WTC11 (cell line): ENCODE data around the gene TOM1. TPM values are rescaled to one million over a fixed set of nuclear protein-coding genes. Genes with fewer than 3 reads are reported as not detected.

Source experiments
- ATAC-seq: fragments of 200-7000 bp; cut with Tn5 transposase; 2 replicates; pipeline ENCODE4 v1.10.0; 2021; ENCODE audit warnings: mild to moderate bottlenecking, moderate library complexity
- CTCF ChIA-PET: fragments of 300-600 bp; sonication (Branson Sonifier 250); formaldehyde crosslinking; loops from one replicate; lab custom pipeline; 2021; ENCODE audit warnings: antibody characterized with exemption; lab: Charles Lee
- POLR2A ChIA-PET: fragments of 350-600 bp; sonication (Branson Sonifier 250); formaldehyde crosslinking; loops from one replicate; lab custom pipeline; 2021; ENCODE audit warnings: antibody characterized with exemption; lab: Charles Lee
- DNase-seq: peaks from one replicate; pipeline ENCODE4 v3.0.0; 2021; ENCODE audit warnings: low spot score
- H3K27ac Mint-ChIP-seq: 2 replicates; pipeline ENCODE4 v1.8.0; 2021; ENCODE audit warnings: mixed read lengths
- H3K27me3 Mint-ChIP-seq: 2 replicates; pipeline ENCODE4 v1.8.0; 2021; ENCODE audit warnings: low read depth, mild to moderate bottlenecking, moderate library complexity, mixed read lengths
- H3K36me3 Mint-ChIP-seq: 2 replicates; pipeline ENCODE4 v1.8.0; 2021; ENCODE audit warnings: mixed read lengths
- H3K4me1 Mint-ChIP-seq: 2 replicates; pipeline ENCODE4 v1.8.0; 2022; ENCODE audit warnings: mixed read lengths
- H3K4me3 Mint-ChIP-seq: 2 replicates; pipeline ENCODE4 v1.8.0; 2021; ENCODE audit warnings: mild to moderate bottlenecking, moderate library complexity, mixed read lengths
- H3K9me3 Mint-ChIP-seq: 2 replicates; pipeline ENCODE4 v1.8.0; 2021; ENCODE audit warnings: mixed read lengths
- ATF1 ChIP-seq: sonication (generic); formaldehyde crosslinking; IDR thresholded peaks from 2 replicates; pipeline ENCODE4 v1.8.1; 2023; ENCODE audit warnings: mild to moderate bottlenecking, moderate library complexity, missing genetic modification reagents
- CREM ChIP-seq: sonication (generic); formaldehyde crosslinking; IDR thresholded peaks from 2 replicates; pipeline ENCODE4 v1.8.1; 2022; ENCODE audit warnings: mild to moderate bottlenecking, missing genetic modification reagents, moderate library complexity
- ELF4 ChIP-seq: sonication (generic); formaldehyde crosslinking; IDR thresholded peaks from 2 replicates; pipeline ENCODE4 v1.8.1; 2022; ENCODE audit warnings: low read depth, mild to moderate bottlenecking, moderate library complexity, missing genetic modification reagents
- FOXP1 ChIP-seq: sonication (generic); formaldehyde crosslinking; IDR thresholded peaks from 2 replicates; pipeline ENCODE4 v1.8.0; 2022; ENCODE audit warnings: missing genetic modification reagents, mild to moderate bottlenecking, moderate library complexity, borderline replicate concordance
- GTF2I ChIP-seq: fragments of 250-450 bp; sonication (Bioruptor Pico); conservative IDR thresholded peaks from 2 replicates; pipeline ENCODE4 v1.4.0; 2021; ENCODE audit warnings: mild to moderate bottlenecking
- MYBL2 ChIP-seq: sonication (generic); formaldehyde crosslinking; IDR thresholded peaks from 2 replicates; pipeline ENCODE4 v1.8.1; 2023; ENCODE audit warnings: mild to moderate bottlenecking, moderate library complexity, missing genetic modification reagents
- NR1H2 ChIP-seq: sonication (generic); formaldehyde crosslinking; IDR thresholded peaks from 2 replicates; pipeline ENCODE4 v1.9.0; 2021; ENCODE audit warnings: mild to moderate bottlenecking, moderate library complexity, missing genetic modification reagents
- NR2C2 ChIP-seq: sonication (generic); formaldehyde crosslinking; IDR thresholded peaks from 2 replicates; pipeline ENCODE4 v1.8.0; 2022; ENCODE audit warnings: mild to moderate bottlenecking, missing genetic modification reagents
- SP1 ChIP-seq: sonication (generic); formaldehyde crosslinking; conservative IDR thresholded peaks from 2 replicates; pipeline ENCODE4 v1.8.1; 2022; ENCODE audit warnings: missing genetic modification reagents
- USF1 ChIP-seq: sonication (generic); formaldehyde crosslinking; IDR thresholded peaks from 2 replicates; pipeline ENCODE4 v1.8.0; 2022; ENCODE audit warnings: mild to moderate bottlenecking, missing genetic modification reagents
- ZNF416 ChIP-seq: fragments of 250-450 bp; sonication (Bioruptor Pico); IDR thresholded peaks from 2 replicates; pipeline ENCODE4 v1.9.0; 2021; ENCODE audit warnings: mild to moderate bottlenecking, inconsistent platforms
- ZNF425 ChIP-seq: fragments of 250-450 bp; sonication (Bioruptor Pico); conservative IDR thresholded peaks from 2 replicates; pipeline ENCODE4 v1.9.0; 2021; ENCODE audit warnings: mild to moderate bottlenecking
- ZNF512 ChIP-seq: sonication (generic); formaldehyde crosslinking; IDR thresholded peaks from 2 replicates; pipeline ENCODE4 v1.8.1; 2022; ENCODE audit warnings: missing genetic modification reagents, borderline replicate concordance
- total RNA-seq: library from RNA; stranded (reverse); gene quantifications from 3 replicates; pipeline ENCODE4 v1.2.3, GENCODE V29; 2021
- TF ChIP-seq, protein P1 (sequence below): fragments of 250-450 bp; sonication (Bioruptor Pico); IDR thresholded peaks from 2 replicates; pipeline ENCODE4 v1.9.0; 2021; ENCODE audit warnings: moderate library complexity, mild to moderate bottlenecking, inconsistent platforms, borderline replicate concordance
- TF ChIP-seq, protein P2 (sequence below): sonication (generic); formaldehyde crosslinking; IDR thresholded peaks from 2 replicates; pipeline ENCODE4 v1.8.0; 2023; ENCODE audit warnings: missing genetic modification reagents
- TF ChIP-seq, protein P3 (sequence below): sonication (generic); formaldehyde crosslinking; IDR thresholded peaks from 2 replicates; pipeline ENCODE4 v1.8.1; 2023; ENCODE audit warnings: mild to moderate bottlenecking, moderate library complexity, missing genetic modification reagents
- TF ChIP-seq, protein P4 (sequence below): sonication (generic); formaldehyde crosslinking; IDR thresholded peaks from 2 replicates; pipeline ENCODE4 v1.8.0; 2022; ENCODE audit warnings: mild to moderate bottlenecking, missing genetic modification reagents
- TF ChIP-seq, protein P5 (sequence below): sonication (generic); formaldehyde crosslinking; IDR thresholded peaks from 2 replicates; pipeline ENCODE4 v1.8.1; 2022; ENCODE audit warnings: mild to moderate bottlenecking, moderate library complexity, missing genetic modification reagents

Gene TOM1
- total RNA-seq, 1 experiment from 2014 or later = 23.5 TPM

DNA sequence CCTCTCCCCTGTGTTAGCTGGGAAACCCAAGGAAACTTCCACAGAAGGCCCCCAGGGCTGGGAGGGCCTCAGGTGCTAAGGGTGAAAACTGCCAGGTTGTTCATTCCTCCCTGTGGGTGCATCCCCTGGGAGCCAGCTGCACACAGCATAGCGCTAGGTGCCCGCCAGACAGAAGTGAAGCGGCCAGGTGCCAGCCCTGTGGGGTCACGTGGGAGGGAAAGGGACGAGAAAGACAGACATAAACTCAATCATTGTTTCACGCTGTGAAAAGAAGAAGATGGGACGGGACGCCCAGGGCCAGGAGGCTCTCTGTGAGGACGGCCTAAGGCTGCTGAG, 49.6 kb downstream of the TOM1 start (continued):
- TF ChIP-seq ZNF425 (CRISPR knock-in tag) = no peak
- no peak for TF ChIP-seq ATF1
- TF ChIP-seq GTF2I = no peak
- TF ChIP-seq ELF4 (CRISPR knock-in tag) = no peak
- TF ChIP-seq SP1 (CRISPR knock-in tag) = no peak
- TF ChIP-seq, protein P1, sequence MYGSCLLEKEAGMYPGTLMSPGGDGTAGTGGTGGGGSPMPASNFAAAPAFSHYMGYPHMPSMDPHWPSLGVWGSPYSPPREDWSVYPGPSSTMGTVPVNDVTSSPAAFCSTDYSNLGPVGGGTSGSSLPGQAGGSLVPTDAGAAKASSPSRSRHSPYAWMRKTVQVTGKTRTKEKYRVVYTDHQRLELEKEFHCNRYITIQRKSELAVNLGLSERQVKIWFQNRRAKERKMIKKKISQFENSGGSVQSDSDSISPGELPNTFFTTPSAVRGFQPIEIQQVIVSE = no peak
- no peak for TF ChIP-seq NR2C2 (CRISPR knock-in tag)
- TF ChIP-seq, protein P2, sequence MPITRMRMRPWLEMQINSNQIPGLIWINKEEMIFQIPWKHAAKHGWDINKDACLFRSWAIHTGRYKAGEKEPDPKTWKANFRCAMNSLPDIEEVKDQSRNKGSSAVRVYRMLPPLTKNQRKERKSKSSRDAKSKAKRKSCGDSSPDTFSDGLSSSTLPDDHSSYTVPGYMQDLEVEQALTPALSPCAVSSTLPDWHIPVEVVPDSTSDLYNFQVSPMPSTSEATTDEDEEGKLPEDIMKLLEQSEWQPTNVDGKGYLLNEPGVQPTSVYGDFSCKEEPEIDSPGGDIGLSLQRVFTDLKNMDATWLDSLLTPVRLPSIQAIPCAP = no peak
- TF ChIP-seq, protein P3, sequence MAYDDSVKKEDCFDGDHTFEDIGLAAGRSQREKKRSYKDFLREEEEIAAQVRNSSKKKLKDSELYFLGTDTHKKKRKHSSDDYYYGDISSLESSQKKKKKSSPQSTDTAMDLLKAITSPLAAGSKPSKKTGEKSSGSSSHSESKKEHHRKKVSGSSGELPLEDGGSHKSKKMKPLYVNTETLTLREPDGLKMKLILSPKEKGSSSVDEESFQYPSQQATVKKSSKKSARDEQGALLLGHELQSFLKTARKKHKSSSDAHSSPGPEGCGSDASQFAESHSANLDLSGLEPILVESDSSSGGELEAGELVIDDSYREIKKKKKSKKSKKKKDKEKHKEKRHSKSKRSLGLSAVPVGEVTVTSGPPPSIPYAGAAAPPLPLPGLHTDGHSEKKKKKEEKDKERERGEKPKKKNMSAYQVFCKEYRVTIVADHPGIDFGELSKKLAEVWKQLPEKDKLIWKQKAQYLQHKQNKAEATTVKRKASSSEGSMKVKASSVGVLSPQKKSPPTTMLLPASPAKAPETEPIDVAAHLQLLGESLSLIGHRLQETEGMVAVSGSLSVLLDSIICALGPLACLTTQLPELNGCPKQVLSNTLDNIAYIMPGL (CRISPR knock-in tag) = no peak
- TF ChIP-seq NR1H2 (CRISPR knock-in tag) = no peak

GRCh38 chr22:35349704-35350538, 50.2 kb downstream of the TOM1 start:
- CTCF ChIA-PET = interaction anchor here (0.6 to 2.5 kb wide), 17 partner anchors 10 to 716 kb away, joined by 3 to 19 read pairs (median 6); partner anchors contain the start of genes HMOX1 and TOM1
- ATAC-seq (no peak), DNase-seq (no peak)
- peaks cover 10% of the 10 kb centered on the region; the same call in 1 of the 2 replicates for H3K27me3 Mint-ChIP-seq
- no peak overlapping the region for H3K4me3 Mint-ChIP-seq
- no peaks in the 10 kb centered on the region for H3K9me3 Mint-ChIP-seq
- no peak for TF ChIP-seq USF1 (CRISPR knock-in tag)
- TF ChIP-seq, protein P4, sequence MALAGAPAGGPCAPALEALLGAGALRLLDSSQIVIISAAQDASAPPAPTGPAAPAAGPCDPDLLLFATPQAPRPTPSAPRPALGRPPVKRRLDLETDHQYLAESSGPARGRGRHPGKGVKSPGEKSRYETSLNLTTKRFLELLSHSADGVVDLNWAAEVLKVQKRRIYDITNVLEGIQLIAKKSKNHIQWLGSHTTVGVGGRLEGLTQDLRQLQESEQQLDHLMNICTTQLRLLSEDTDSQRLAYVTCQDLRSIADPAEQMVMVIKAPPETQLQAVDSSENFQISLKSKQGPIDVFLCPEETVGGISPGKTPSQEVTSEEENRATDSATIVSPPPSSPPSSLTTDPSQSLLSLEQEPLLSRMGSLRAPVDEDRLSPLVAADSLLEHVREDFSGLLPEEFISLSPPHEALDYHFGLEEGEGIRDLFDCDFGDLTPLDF = no peak
- TF ChIP-seq CREM (CRISPR knock-in tag) = no peak
- TF ChIP-seq NR2C2 (CRISPR knock-in tag) = no peak
- TF ChIP-seq, protein P1 = no peak
- no peak for TF ChIP-seq GTF2I
- TF ChIP-seq, protein P5, sequence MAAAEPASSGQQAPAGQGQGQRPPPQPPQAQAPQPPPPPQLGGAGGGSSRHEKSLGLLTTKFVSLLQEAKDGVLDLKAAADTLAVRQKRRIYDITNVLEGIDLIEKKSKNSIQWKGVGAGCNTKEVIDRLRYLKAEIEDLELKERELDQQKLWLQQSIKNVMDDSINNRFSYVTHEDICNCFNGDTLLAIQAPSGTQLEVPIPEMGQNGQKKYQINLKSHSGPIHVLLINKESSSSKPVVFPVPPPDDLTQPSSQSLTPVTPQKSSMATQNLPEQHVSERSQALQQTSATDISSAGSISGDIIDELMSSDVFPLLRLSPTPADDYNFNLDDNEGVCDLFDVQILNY (CRISPR knock-in tag) = no peak
- TF ChIP-seq ATF1 = no peak
- no peak for TF ChIP-seq MYBL2 (CRISPR knock-in tag)
- TF ChIP-seq ZNF512 (CRISPR knock-in tag) = no peak
- TF ChIP-seq FOXP1 (CRISPR knock-in tag) = no peak
- TF ChIP-seq ZNF416 (CRISPR knock-in tag) = no peak
- H3K36me3 Mint-ChIP-seq = no peaks in the 10 kb centered on the region
- H3K27ac Mint-ChIP-seq = peak overlapping the region; percentile 41; the same call in 1 of the 2 replicates
- H3K4me1 Mint-ChIP-seq = peaks cover 18% of the 10 kb centered on the region
- POLR2A ChIA-PET = no interaction called here
